Caki2 (cell line): Measurements from ENCODE around the gene PTX4. TPM values are rescaled to one million over a fixed set of nuclear protein-coding genes. Genes with fewer than 3 reads are reported as not detected.
"Not testable (repeated sequence)": the region's sequence is repeated elsewhere in the genome, so short reads cannot be mapped to it uniquely, and the experiment has no call there.

Experiments
- DNase-seq: peaks from one replicate; pipeline ENCODE4 v3.0.0-alpha.2; 2015; ENCODE audit warnings: low read depth
- in situ Hi-C: cut with HindIII; loops from 2 replicates; pipeline ENCODE4 v1.10.0; 2016; ENCODE audit warnings: low sequenced_read_pairs, low pct_unique_long_range_greater_than_20kb, mixed read lengths
- total RNA-seq: library from RNA; depleted of rRNA; stranded (reverse); fragments of >200 nt; shearing (Covaris generic); gene quantifications from 2 replicates; pipeline ENCODE4 v1.2.3, GENCODE V29; 2014; ENCODE audit warnings: low replicate concordance

Gene PTX4
- total RNA-seq, 1 experiment from 2014 or later, result not detected

DNA sequence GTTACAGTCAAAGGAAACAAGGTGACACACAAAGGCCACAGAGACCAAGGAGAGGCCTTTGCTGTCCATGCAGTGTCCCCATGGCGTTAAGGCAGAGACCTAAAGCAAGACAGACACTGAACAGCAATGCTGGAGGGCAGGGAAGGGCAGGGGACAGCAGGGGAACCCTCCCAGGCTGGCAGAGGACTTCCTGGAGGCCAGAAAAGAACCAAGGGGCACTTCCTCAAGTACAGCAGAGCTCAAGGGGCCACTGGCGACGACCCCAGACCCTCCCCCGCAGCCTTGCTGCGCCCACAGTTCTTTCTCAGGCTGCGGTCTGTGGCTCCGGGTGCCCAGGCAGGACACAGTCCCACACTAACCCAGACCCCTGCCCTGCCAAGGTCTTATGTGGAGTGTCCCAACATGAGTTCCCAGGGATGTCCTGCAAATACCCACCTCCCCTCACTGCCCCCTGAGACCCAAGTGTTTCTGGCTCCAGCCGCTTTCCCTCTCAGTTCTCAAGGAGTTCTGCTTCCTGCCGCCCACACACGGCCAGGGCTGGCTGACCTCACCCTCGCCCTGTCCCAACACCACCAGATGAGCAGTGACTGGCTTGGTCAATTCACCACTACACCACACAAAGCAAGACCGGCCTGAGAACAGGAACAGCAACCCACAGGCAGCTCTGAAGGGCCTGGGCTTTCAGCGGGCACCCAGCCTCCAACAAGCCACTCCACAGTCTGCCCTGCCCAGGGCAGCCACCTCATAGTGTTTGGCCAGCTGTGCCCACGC is 18.1 kb downstream of the PTX4 start:
- in situ Hi-C loops, result no loop called here
- DNase-seq, result no peak

DNA sequence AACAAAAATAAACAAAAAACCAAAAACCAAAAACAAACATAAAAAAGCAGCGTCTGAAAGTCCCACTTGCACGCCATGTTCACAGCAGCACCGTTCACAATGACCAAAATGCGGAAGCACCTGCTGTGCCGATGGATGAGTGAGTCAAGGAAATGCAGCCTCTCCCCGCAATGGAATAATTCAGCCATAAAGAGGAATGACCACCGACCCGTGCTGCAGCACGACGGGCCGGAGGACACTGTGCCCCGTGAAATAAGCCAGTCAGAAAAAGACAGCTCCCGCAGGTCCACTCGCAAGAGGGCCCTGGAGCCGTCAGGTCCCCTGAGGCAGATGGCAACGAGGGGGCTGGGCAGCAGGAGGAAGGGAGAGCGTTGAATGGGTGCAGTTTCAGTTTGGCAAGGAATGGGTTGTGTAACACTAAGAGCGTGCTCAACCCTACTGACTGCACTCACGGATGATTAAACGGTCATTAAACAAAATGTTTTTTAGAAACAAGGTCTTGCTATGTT is 19.0 kb downstream of the PTX4 start:
- in situ Hi-C loops, result no loop called here
- no peak for DNase-seq

DNA sequence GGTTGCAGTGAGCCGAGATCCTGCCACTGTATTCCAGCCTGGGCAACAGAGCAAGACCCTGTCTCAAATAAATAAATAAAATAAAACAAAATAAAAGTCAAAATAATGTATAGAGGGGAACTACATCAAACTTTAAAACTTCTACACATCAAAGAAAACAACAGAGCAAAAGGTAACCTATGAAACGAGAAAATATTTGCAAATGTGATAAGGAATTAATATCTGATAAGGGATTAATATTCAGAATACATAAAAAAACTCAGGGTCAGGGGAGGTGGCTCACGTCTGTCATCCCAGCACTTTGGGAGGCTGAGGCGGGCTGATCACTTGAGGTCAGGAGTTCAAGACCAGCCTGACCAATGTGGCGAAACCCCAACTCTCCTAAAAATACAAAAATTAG is 19.6 kb downstream of the PTX4 start:
- not testable (repeated sequence) for DNase-seq

GRCh38 chr16:1468426-1468810 is 20.3 kb downstream of the PTX4 start:
- DNase-seq, result no peak
- in situ Hi-C loops, result no loop called here

More for the DNA sequence above, 19.6 kb downstream of the PTX4 start:
- in situ Hi-C loops, result not testable (repeated sequence)

- DNase-seq, result peak; percentile 52
- in situ Hi-C loops, result no loop called here
These were observed 21.7 kb downstream of the PTX4 start for GRCh38 chr16:1466968-1467521.

DNA sequence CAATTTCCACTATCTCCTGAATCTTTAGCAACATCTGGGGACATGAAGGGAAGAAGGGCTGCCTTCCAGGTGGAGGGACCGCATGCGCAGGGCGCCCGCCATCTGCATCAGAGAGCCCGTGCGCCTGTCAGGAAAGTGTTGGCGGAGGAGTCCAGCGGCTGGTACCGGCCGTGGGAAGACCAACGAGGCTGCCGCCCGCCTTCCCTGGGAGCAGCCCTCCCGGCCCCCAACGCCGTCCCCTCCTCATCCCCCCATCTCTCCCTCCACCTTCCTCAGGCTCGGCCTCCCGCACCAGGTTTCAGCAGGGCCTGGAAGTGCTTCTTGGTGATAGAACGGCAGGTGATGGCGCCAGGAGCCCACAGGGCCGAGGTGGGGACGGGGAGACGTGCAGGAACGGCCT is 22.7 kb downstream of the PTX4 start:
- in situ Hi-C loops, result no loop called here
- no peak for DNase-seq

- in situ Hi-C loops, result no loop called here
- no peak for DNase-seq
These were observed 23.2 kb downstream of the PTX4 start for GRCh38 chr16:1465567-1465915.

- no peak for DNase-seq
- in situ Hi-C loops, result no loop called here
These were observed 23.7 kb downstream of the PTX4 start for GRCh38 chr16:1464894-1465566.

GRCh38 chr16:1464196-1464893 is 24.4 kb downstream of the PTX4 start:
- in situ Hi-C loops, result no loop called here
- no peak for DNase-seq

- in situ Hi-C loops, result no loop called here
- no peak for DNase-seq
These were observed 27.6 kb downstream of the PTX4 start for GRCh38 chr16:1461146-1461545.

DNA sequence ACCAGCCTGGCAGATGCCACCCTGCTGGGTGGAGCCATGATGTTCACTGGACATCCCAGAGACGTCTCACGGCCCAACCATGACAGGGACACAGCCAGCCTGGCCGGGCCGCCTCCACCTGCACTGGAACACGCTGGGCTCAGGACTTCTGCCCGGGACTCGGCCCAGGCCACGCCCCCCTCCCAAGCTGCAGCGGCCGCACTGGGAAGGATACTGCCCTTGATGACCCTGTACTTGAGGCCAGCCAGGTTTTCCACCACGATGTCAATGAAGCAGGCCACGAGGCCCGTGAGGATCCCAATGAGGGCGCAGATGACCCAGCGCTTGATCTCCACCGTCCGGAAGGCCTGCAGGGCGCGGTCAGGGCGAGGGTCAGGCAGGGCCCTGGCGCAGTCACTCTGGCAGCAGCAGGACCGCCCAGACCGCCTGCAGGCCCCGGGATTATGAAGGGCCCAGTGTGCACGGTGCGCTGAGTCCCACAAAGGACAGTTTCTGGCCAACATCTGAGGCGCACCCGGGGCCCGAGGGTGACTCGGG is 28.1 kb downstream of the PTX4 start:
- in situ Hi-C loops, result no loop called here
- no peak for DNase-seq

GRCh38 chr16:1459967-1460366 is 28.8 kb downstream of the PTX4 start:
- in situ Hi-C loops, result no loop called here
- no peak for DNase-seq

DNA sequence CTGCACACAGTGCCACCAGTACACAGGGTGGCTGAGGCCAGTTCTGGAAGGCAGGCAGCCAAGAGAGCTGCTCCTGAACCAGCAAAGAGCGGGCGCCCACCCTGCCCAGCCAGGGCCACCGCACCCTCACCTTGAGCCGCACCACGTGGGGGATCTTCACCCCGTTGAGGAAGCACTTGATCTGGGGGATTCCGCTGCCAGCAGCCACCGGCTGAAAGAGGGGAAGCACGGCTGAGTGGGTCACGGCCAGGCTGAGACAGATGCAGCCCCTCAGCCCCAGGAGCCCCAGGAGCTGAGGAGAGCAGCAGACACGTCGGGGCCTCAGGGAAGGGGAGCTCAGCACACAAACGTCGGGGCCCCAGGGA is 29.8 kb downstream of the PTX4 start:
- DNase-seq, result no peak
- in situ Hi-C loops, result no loop called here

GRCh38 chr16:1458336-1458976 is 30.3 kb downstream of the PTX4 start:
- DNase-seq, result no peak
- in situ Hi-C loops, result no loop called here

DNA sequence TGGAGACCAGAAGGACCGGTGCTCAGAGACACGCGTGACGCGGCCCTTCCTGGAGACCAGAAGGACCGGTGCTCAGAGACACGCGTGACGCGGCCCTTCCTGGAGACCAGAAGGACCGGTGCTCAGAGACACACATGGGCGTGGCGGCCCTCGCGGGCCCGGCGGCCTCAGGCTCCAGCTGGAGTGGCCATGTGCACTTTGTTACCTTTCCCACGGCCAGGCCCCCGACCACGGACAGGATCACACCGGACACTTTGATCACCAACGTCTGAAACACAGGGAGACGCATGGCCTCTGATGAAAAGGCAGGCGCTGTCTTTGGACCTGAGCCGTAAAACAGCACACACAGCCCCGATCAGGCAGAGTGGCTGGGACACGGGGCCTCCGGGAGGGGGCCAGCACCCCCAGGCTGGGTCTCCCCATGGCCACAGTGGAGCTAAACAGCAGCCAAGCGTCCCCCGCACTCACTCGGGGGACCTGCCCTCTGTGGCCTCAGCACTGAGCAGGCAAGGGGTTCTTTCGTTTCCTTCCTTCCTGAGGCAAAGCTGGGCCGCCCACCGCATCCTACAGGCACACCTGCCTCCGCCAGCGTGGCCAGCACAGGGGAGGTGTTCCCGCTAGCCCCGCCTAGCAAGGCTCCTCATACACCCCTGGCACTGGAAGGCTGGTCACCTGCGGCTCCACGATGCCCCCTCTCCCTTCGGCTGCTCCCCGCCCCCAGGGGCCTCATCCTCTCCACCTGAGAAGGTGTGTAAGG is 31.1 kb downstream of the PTX4 start:
- no peak for DNase-seq
- in situ Hi-C loops, result no loop called here

DNA sequence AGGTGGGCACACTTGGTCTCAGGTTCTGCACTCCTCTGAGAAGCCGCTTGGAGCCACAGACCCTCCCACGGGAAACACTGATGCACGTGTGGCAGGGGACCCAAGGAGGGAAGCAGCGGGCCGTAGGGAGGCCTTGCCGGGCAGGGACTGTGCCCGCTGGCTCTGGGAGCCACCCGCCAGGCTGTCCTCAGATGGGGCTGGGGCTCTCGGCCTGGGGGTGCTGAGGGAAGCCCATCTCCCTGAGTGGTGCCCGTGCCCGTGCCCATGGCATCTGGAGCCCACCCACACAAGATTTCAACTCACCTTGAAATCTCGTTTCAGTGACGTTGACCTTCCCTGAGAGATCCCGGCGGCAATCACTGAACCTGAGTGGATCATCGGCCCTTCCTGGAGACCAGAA is 31.8 kb downstream of the PTX4 start:
- in situ Hi-C loops, result no loop called here
- no peak for DNase-seq

- in situ Hi-C loops, result no loop called here
- no peak for DNase-seq
These were observed 33.3 kb downstream of the PTX4 start for GRCh38 chr16:1455190-1456171.
